ENCODE measurements around the gene SESN1. TPM values are rescaled to one million over a fixed set of nuclear protein-coding genes. Genes with fewer than 3 reads are reported as not detected.

Gene SESN1
- total RNA-seq, 4 donors from 2014 or later = 50.8 to 80.5 (median 78.0) TPM

GRCh38 chr6:109013656-109014305 lies 80.9 kb downstream of the SESN1 start:
- Histone ChIP-seq H3K4me1 (peaks cover 0 to 46% (median 10%) of the 10 kb centered on the region in 3 donors), H3K27ac (peak overlapping the region; percentile 21 to 48 (median 30))
- 36 to 54% methylated on average over 2 of the region's 2 CpGs for WGBS, 2 donors (ENCODE audit: low coverage in 1 of 2)

GRCh38 chr6:109010705-109011102 lies 83.9 kb downstream of the SESN1 start:
- no peak for ATAC-seq
- Histone ChIP-seq H3K9me3 (no peaks in the 10 kb centered on the region), H3K4me1 (peaks cover 0 to 62% (median 10%) of the 10 kb centered on the region in 3 donors), H3K36me3 (no peaks in the 10 kb centered on the region), H3K27ac (peak overlapping the region; percentile 80 to 99 (median 98)), H3K27me3 (no peaks in the 10 kb centered on the region), H3K4me3 (no peak overlapping the region)
- TF ChIP-seq POLR2AphosphoS5 (IDR thresholded peaks at IDR 0.05) (no peak), POLR2A (IDR thresholded peaks at IDR 0.05) (no peak), CTCF (IDR thresholded peaks at IDR 0.05) (no peak), EP300 (IDR thresholded peaks at IDR 0.05) (no peak)
- 62 to 63% methylated on average over 2 of the region's 2 CpGs for WGBS, 2 donors (ENCODE audit: low coverage in 1 of 2)

More at GRCh38 chr6:109013656-109014305, 80.9 kb downstream of the SESN1 start:
- no peak for ATAC-seq
- Histone ChIP-seq H3K4me3 (no peak overlapping the region), H3K36me3 (no peaks in the 10 kb centered on the region), H3K27me3 (no peaks in the 10 kb centered on the region), H3K9me3 (no peaks in the 10 kb centered on the region)
- TF ChIP-seq CTCF (IDR thresholded peaks at IDR 0.05) (no peak), POLR2AphosphoS5 (IDR thresholded peaks at IDR 0.05) (no peak), EP300 (IDR thresholded peaks at IDR 0.05) (no peak), POLR2A (IDR thresholded peaks at IDR 0.05) (no peak)

DNA sequence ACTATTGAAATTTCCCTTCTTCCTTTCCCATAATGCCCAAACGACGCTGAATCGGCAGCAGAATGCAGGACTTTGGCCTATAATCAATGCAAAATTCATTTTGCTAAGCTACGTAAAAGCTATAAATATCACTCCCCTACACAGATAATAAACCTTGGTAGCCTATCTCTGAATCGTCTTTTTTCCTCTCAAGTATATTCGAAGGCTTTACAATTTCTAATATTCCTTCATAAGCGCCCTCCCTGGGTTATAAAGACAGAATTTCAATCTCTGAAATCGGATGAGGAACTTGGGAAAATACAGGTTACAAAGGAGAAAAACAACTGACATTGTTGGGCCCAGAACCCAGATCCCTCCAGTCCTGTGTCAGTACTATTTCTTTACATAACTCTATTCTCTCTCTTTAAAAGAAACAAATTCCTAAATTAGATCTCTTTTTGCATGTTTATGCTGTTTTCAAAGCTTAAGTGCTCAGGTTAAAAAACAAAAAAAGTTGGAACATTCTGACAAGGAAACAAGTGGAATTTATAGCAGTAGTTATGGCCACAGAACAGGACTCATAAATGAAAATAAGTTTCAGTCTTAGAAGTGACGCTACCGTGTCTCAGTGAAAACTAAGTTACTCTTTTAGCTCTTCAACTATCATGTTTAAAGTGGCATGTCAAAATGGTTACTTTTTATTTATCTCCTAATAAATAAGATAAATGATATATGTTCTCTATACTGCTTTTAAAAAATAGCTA lies 84.5 kb downstream of the SESN1 start:
- ATAC-seq = no peak
- Histone ChIP-seq H3K27ac (peak overlapping the region; percentile 80 to 99 (median 98)), H3K9me3 (no peaks in the 10 kb centered on the region), H3K4me3 (peak overlapping the region; percentile 87 to 98), H3K27me3 (no peaks in the 10 kb centered on the region), H3K36me3 (no peaks in the 10 kb centered on the region), H3K4me1 (peaks cover under 1 to 62% (median 5%) of the 10 kb centered on the region in 3 donors)
- WGBS, 2 donors (ENCODE audit: low coverage in 1 of 2) = 14 to 18% methylated on average over 10 of the region's 10 CpGs
- TF ChIP-seq POLR2AphosphoS5 (IDR thresholded peaks at IDR 0.05) (no peak), POLR2A (IDR thresholded peaks at IDR 0.05) (no peak)

DNA sequence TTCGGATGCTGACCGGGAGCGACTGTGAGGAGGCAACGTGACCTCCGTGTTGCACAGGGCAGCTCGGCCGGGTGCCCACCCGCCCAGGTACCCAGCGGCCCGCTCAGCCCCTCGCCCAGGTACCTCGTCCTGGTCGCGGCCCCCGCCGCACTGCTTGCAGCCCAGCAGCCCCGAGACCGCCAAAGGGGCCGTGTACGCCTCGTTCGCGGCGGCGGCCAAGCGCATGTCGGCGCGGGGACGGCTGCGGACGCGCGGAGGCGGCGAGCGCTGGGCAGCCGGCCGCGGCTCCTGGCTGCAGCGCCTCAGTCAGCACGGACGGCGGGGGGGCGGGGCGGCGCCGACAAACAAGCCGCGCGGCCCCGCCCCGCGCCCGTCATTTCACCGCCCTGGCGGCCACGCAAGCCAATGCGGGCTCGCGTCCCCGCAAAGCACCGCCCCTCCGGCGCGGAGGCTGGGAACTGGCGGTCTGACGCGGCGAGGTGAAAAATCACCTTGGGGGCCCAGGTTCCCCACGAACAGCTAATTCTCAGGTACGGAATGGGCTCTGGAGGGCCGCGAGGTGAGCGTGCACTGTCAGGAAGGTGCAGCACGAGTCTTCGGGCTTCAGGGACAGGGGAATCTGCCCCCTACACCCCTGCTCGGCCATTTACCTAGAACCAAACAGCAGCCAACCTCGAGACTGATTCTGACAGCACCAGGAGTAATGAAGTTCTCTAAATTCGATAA lies 85.2 kb downstream of the SESN1 start:
- TF ChIP-seq CTCF (IDR thresholded peaks at IDR 0.05) (peak in 3 of 4 experiments; percentile 29 to 73 (median 65)), POLR2A (IDR thresholded peaks at IDR 0.05) (peak; percentile 91 to 98), POLR2AphosphoS5 (IDR thresholded peaks at IDR 0.05) (peak; percentile 60), EP300 (IDR thresholded peaks at IDR 0.05) (no peak)
- Histone ChIP-seq H3K9me3 (no peaks in the 10 kb centered on the region), H3K27me3 (no peaks in the 10 kb centered on the region), H3K27ac (peak overlapping the region; percentile 94 to 99 (median 98)), H3K36me3 (no peaks in the 10 kb centered on the region), H3K4me3 (peak overlapping the region; percentile 87 to 98), H3K4me1 (peaks cover 5 to 62% (median 5%) of the 10 kb centered on the region in 3 donors)
- peak; percentile 95 for ATAC-seq
- WGBS, 2 donors (ENCODE audit: low coverage in 1 of 2) = 0% methylated on average over 5 of the region's 80 CpGs
